GM19452 (cell line): ENCODE data around the gene USP51.
"Not testable (repeated sequence)": the region's sequence is repeated elsewhere in the genome, so short reads cannot be mapped to it uniquely, and the experiment has no call there.

ENCODE experiments used
- ATAC-seq: cut with Tn5 transposase; IDR thresholded peaks from one replicate; pipeline ENCODE4 v1.9.1; 2021; ENCODE audit not compliant: unreplicated experiment

The USP51 gene

GRCh38 chrX:55489314-55490009, at the start of gene USP51:
USP51 (minus strand) TSS chrX:55489848; CDS start chrX:55488939, 909 bp downstream.
- peak; percentile 61 for ATAC-seq

- ATAC-seq = no peak
Measured at GRCh38 chrX:55524487-55524886, 34.8 kb upstream of the USP51 start.

- no peak for ATAC-seq
Measured at GRCh38 chrX:55523356-55523755, 33.7 kb upstream of the USP51 start.

- no peak for ATAC-seq
Measured at GRCh38 chrX:55522596-55523276, 33.1 kb upstream of the USP51 start.

GRCh38 chrX:55521687-55522086, 32.0 kb upstream of the USP51 start:
- no peak for ATAC-seq

- ATAC-seq = not testable (repeated sequence)
Measured at GRCh38 chrX:55516794-55517481, 27.3 kb upstream of the USP51 start.

GRCh38 chrX:55513045-55513737, 23.5 kb upstream of the USP51 start:
- ATAC-seq = not testable (repeated sequence)

GRCh38 chrX:55508410-55509152, 18.9 kb upstream of the USP51 start:
- ATAC-seq = not testable (repeated sequence)

GRCh38 chrX:55507699-55508098, 18.1 kb upstream of the USP51 start:
- ATAC-seq = not testable (repeated sequence)

- ATAC-seq = not testable (repeated sequence)
Measured at GRCh38 chrX:55507010-55507409, 17.4 kb upstream of the USP51 start.

- ATAC-seq = no peak
Measured at GRCh38 chrX:55490974-55491373, 1.3 kb upstream of the USP51 start.

GRCh38 chrX:55490121-55490520, 473 bp upstream of the USP51 start:
- ATAC-seq = no peak

GRCh38 chrX:55488593-55489313, 895 bp downstream of the USP51 start:
- ATAC-seq = peak; percentile 60

- ATAC-seq = no peak
Measured at GRCh38 chrX:55488006-55488592, 1.5 kb downstream of the USP51 start.

GRCh38 chrX:55487143-55487542, 2.5 kb downstream of the USP51 start:
- ATAC-seq = no peak

GRCh38 chrX:55486736-55487135, 2.9 kb downstream of the USP51 start:
- no peak for ATAC-seq

GRCh38 chrX:55484948-55485347, 4.7 kb downstream of the USP51 start:
- no peak for ATAC-seq

GRCh38 chrX:55480390-55481062, 9.1 kb downstream of the USP51 start:
- no peak for ATAC-seq

GRCh38 chrX:55479956-55480355, 9.7 kb downstream of the USP51 start:
- not testable (repeated sequence) for ATAC-seq
